ENCODE data around the gene ZDHHC14. TPM values are rescaled to one million over a fixed set of nuclear protein-coding genes. Genes with fewer than 3 reads are reported as not detected.

Gene ZDHHC14
- total RNA-seq, 4 donors from 2014 or later, result 7.3 to 14.4 (median 8.1) TPM

GRCh38 chr6:157570104-157570503 is 189.1 kb downstream of the ZDHHC14 start:
- Histone ChIP-seq H3K4me3 (no peak overlapping the region), H3K36me3 (no peaks in the 10 kb centered on the region), H3K27me3 (no peaks in the 10 kb centered on the region), H3K4me1 (no peaks in the 10 kb centered on the region), H3K9me3 (no peaks in the 10 kb centered on the region), H3K27ac (no peak overlapping the region)
- no peak for ATAC-seq
- 80 to 87% methylated on average over 3 to 4 of the region's 4 CpGs for WGBS, 2 donors (ENCODE audit: low coverage in 1 of 2)
- TF ChIP-seq CTCF (IDR thresholded peaks at IDR 0.05) (no peak), POLR2A (IDR thresholded peaks at IDR 0.05) (no peak), EP300 (IDR thresholded peaks at IDR 0.05) (no peak), POLR2AphosphoS5 (IDR thresholded peaks at IDR 0.05) (no peak)

- TF ChIP-seq POLR2AphosphoS5 (IDR thresholded peaks at IDR 0.05) (no peak), EP300 (IDR thresholded peaks at IDR 0.05) (no peak), POLR2A (IDR thresholded peaks at IDR 0.05) (no peak), CTCF (IDR thresholded peaks at IDR 0.05) (no peak)
- ATAC-seq, result no peak
- Histone ChIP-seq H3K4me3 (no peak overlapping the region), H3K36me3 (no peaks in the 10 kb centered on the region), H3K27ac (no peak overlapping the region), H3K27me3 (no peaks in the 10 kb centered on the region), H3K4me1 (no peaks in the 10 kb centered on the region), H3K9me3 (no peaks in the 10 kb centered on the region)
Observed at GRCh38 chr6:157570752-157571151, 189.8 kb downstream of the ZDHHC14 start.

GRCh38 chr6:157571269-157571668 is 190.3 kb downstream of the ZDHHC14 start:
- Histone ChIP-seq H3K4me1 (no peaks in the 10 kb centered on the region), H3K27ac (no peak overlapping the region), H3K9me3 (no peaks in the 10 kb centered on the region), H3K4me3 (no peak overlapping the region), H3K36me3 (no peaks in the 10 kb centered on the region), H3K27me3 (no peaks in the 10 kb centered on the region)
- TF ChIP-seq POLR2AphosphoS5 (IDR thresholded peaks at IDR 0.05) (no peak), POLR2A (IDR thresholded peaks at IDR 0.05) (no peak), EP300 (IDR thresholded peaks at IDR 0.05) (no peak), CTCF (IDR thresholded peaks at IDR 0.05) (no peak)
- 63 to 79% methylated on average over 4 of the region's 4 CpGs for WGBS, 2 donors (ENCODE audit: low coverage in 1 of 2)
- no peak for ATAC-seq

- no peak overlapping the region for H3K4me3 ChIP-seq
- TF ChIP-seq POLR2AphosphoS5 (IDR thresholded peaks at IDR 0.05) (no peak), POLR2A (IDR thresholded peaks at IDR 0.05) (no peak), CTCF (IDR thresholded peaks at IDR 0.05) (no peak), EP300 (IDR thresholded peaks at IDR 0.05) (no peak)
- WGBS, 2 donors (ENCODE audit: low coverage in 1 of 2), result 82 to 100% methylated on average over 2 of the region's 5 CpGs
- H3K4me1 ChIP-seq, result no peaks in the 10 kb centered on the region
- no peaks in the 10 kb centered on the region for H3K9me3 ChIP-seq
- no peaks in the 10 kb centered on the region for H3K36me3 ChIP-seq
- no peak for ATAC-seq
- no peak overlapping the region for H3K27ac ChIP-seq
- no peaks in the 10 kb centered on the region for H3K27me3 ChIP-seq
Observed at GRCh38 chr6:157571950-157572349, 191.0 kb downstream of the ZDHHC14 start.

GRCh38 chr6:157574851-157575424 is 193.9 kb downstream of the ZDHHC14 start:
- 63 to 71% methylated on average over 1 of the region's 5 CpGs for WGBS, 2 donors (ENCODE audit: low coverage in 1 of 2)
- no peaks in the 10 kb centered on the region for H3K4me1 ChIP-seq
- H3K27me3 ChIP-seq, result no peaks in the 10 kb centered on the region
- peaks cover 0 to 5% (median 0%) of the 10 kb centered on the region in 3 donors for H3K9me3 ChIP-seq
- no peaks in the 10 kb centered on the region for H3K36me3 ChIP-seq
- H3K27ac ChIP-seq, result no peak overlapping the region
- ATAC-seq, result no peak
- TF ChIP-seq POLR2A (IDR thresholded peaks at IDR 0.05), result no peak
- no peak for TF ChIP-seq POLR2AphosphoS5 (IDR thresholded peaks at IDR 0.05)
- no peak for TF ChIP-seq CTCF (IDR thresholded peaks at IDR 0.05)
- no peak for TF ChIP-seq EP300 (IDR thresholded peaks at IDR 0.05)
- H3K4me3 ChIP-seq, result no peak overlapping the region
